Tibial artery (tissue), 4 donors: ENCODE results near the gene PRIM1.

Experiments
- DNase-seq, 2 donors: peaks; one replicate each; pipeline ENCODE4 v3.0.0-alpha.2; 2019
- H3K27ac ChIP-seq, 2 donors: fragments of 200-600 bp; sonication (generic) in 1 of 2; 1 replicate in 1 of 2; 2 replicates in 1 of 2; pipeline ENCODE4 v1.5.1; 2018 to 2019; ENCODE audit warnings: mild to moderate bottlenecking in 1 of 2
- H3K27me3 ChIP-seq, 2 donors: fragments of 200-600 bp; sonication (generic) in 1 of 2; one replicate each; pipeline versions ENCODE4 v1.5.1 to v1.6.0; 2016 to 2019
- H3K36me3 ChIP-seq, 3 donors: fragments of 200-600 bp; sonication (generic) in 2 of 3; one replicate each; pipeline ENCODE4 v1.5.1; 2016 to 2019; ENCODE audit warnings: mild to moderate bottlenecking in 2 of 3
- H3K4me1 ChIP-seq, 4 donors: fragments of 200-600 bp; sonication (generic) in 2 of 4; 1 replicate in 3 of 4; 2 replicates in 1 of 4; pipeline ENCODE4 v1.5.1; 2016 to 2019
- H3K4me3 ChIP-seq, 2 donors: fragments of 200-600 bp; sonication (generic) in 1 of 2; 1 replicate in 1 of 2; 2 replicates in 1 of 2; pipeline ENCODE4 v1.5.1; 2018 to 2019; ENCODE audit warnings: mild to moderate bottlenecking in 2 of 2
- H3K9me3 ChIP-seq, 3 donors: fragments of 200-600 bp; sonication (generic) in 1 of 3; one replicate each; pipeline ENCODE4 v1.5.1; 2016 to 2019
- intact Hi-C: fragments of 100-400 bp; cut with DNase I; formaldehyde crosslinking; loops from one replicate; pipeline ENCODE4 v1.15.0; 2023; ENCODE audit warnings: low total_unique reads
- TF ChIP-seq, protein P1 (sequence below), 2 experiments: fragments of 200-600 bp in 1 of 2; fragments of 450-650 bp in 1 of 2; IDR thresholded peaks; one replicate each; pipeline ENCODE4 v1.5.1; 2017 to 2019; ENCODE audit warnings: antibody characterized with exemption in 2 of 2, mild to moderate bottlenecking in 1 of 2, moderate library complexity in 1 of 2

Gene PRIM1

DNA sequence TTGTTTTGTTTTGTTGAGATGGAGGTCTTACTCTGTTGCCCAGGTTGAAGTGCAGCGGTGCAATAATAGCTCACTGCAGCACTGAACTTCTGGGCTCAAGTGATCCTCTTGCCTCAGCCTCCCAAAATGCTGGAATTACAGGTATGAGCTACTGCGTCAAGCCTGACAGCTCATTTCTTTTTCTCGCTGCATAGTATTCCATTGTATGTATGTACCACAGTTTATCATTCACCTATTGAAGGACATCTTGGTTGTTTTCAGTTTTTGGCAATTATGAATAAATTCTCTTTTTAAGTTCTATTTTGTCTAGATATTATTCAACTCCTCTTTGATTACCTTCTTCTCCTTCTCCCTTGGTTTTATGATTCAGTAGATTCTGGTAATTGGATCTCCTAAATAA lies 24.5 kb upstream of the PRIM1 start:
- Histone ChIP-seq H3K4me1 (peaks cover 0 to 8% (median 0%) of the 10 kb centered on the region in 4 donors), H3K27ac (no peak overlapping the region), H3K9me3 (no peaks in the 10 kb centered on the region), H3K4me3 (no peak overlapping the region), H3K27me3 (no peaks in the 10 kb centered on the region), H3K36me3 (no peaks in the 10 kb centered on the region)
- intact Hi-C loops: no loop called here
- no peak for DNase-seq
- TF ChIP-seq, protein P1, sequence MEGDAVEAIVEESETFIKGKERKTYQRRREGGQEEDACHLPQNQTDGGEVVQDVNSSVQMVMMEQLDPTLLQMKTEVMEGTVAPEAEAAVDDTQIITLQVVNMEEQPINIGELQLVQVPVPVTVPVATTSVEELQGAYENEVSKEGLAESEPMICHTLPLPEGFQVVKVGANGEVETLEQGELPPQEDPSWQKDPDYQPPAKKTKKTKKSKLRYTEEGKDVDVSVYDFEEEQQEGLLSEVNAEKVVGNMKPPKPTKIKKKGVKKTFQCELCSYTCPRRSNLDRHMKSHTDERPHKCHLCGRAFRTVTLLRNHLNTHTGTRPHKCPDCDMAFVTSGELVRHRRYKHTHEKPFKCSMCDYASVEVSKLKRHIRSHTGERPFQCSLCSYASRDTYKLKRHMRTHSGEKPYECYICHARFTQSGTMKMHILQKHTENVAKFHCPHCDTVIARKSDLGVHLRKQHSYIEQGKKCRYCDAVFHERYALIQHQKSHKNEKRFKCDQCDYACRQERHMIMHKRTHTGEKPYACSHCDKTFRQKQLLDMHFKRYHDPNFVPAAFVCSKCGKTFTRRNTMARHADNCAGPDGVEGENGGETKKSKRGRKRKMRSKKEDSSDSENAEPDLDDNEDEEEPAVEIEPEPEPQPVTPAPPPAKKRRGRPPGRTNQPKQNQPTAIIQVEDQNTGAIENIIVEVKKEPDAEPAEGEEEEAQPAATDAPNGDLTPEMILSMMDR (IDR thresholded peaks at IDR 0.05): no peak

DNA sequence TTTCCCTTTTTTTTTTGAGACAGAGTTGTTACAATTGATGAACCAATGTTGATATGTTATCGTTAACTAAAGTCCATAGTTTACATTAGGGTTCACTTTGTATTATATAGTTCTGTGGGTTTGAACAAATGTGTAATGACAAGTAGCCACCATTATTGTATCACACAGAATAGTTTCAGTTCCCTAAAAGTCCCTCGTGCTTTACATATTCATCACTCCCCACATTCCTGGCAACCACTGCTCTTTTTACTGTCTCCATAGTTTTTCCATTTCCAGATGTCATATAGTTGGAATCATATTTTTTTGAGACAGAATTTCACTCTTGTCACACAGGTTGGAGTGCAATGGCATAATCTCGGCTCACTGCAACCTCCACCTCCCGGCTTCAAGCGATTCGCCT lies 23.5 kb upstream of the PRIM1 start:
- Histone ChIP-seq H3K27me3 (no peaks in the 10 kb centered on the region), H3K4me3 (no peak overlapping the region), H3K27ac (no peak overlapping the region), H3K9me3 (no peaks in the 10 kb centered on the region), H3K36me3 (no peaks in the 10 kb centered on the region), H3K4me1 (peaks cover 0 to 8% (median 0%) of the 10 kb centered on the region in 4 donors)
- no peak for DNase-seq
- intact Hi-C loops: no loop called here
- TF ChIP-seq, protein P1 (IDR thresholded peaks at IDR 0.05): no peak

DNA sequence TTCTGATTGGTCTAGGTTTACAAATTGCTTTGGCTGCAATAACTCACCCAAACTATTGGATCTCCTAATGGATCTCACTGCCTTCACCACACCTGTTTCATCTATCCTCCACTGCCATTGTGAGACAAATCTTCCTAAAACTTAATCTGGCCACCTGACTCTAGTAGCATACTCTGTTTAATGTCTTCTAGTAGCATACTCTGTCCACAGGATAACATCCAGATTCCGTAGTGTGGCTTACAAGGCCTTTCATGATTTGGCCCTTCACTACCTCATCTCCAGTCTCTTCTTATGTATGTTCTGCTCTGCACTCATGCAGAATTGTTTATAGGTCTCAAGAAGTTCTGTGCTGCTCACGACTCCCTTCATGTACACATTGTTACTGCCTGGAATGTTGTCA lies 21.0 kb upstream of the PRIM1 start:
- no peak for DNase-seq
- no peaks in the 10 kb centered on the region for H3K27me3 ChIP-seq
- H3K36me3 ChIP-seq: no peaks in the 10 kb centered on the region
- no peak overlapping the region for H3K4me3 ChIP-seq
- intact Hi-C loops: no loop called here
- no peaks in the 10 kb centered on the region for H3K9me3 ChIP-seq
- H3K27ac ChIP-seq: no peak overlapping the region
- H3K4me1 ChIP-seq: peaks cover 0 to 8% (median 0%) of the 10 kb centered on the region in 4 donors
- TF ChIP-seq, protein P1 (IDR thresholded peaks at IDR 0.05): no peak

DNA sequence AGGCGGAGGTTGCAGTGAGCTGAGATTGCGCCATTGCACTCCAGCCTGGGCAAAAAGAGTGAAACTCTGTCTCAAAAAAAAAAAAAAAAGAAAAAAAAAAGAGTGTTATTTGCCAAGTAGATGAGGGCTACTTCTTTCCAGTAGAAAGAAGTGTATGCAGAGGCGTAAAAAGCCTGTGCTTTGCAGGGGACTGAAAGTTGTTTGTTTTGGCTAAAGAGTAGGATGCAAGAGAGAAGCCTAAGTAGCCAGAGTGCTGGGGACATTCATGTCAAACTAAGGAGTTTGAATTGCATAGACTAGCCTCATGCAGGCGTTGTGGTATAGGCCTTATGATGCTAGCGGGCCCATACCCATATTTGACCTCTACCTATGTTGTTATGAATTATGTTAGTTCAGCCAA lies 20.5 kb upstream of the PRIM1 start:
- TF ChIP-seq, protein P1 (IDR thresholded peaks at IDR 0.05): no peak
- H3K36me3 ChIP-seq: no peaks in the 10 kb centered on the region

DNA sequence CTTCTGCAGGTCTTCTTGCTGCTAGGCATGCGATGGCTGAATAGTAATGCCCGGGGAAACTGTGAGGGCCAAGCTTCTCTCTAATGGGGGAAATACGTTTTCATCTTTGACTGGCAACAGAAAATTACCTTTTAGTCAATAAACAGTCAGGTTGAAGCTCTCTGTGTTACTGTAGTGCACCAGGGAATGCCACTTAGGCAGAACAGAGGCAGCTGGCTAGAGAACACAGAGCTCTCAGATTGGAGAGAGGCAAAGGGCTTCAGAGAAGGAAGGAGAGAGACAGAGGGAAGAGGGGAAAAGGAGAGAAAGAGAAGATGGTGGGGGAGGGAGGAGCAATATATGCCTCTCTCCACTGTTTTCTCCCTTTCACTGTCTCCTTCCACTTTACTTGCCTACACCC lies 17.7 kb upstream of the PRIM1 start:
- no peaks in the 10 kb centered on the region for H3K9me3 ChIP-seq
- TF ChIP-seq, protein P1 (IDR thresholded peaks at IDR 0.05): no peak
- DNase-seq: no peak
- no peak overlapping the region for H3K27ac ChIP-seq
- H3K4me1 ChIP-seq: no peaks in the 10 kb centered on the region
- no peaks in the 10 kb centered on the region for H3K36me3 ChIP-seq
- H3K4me3 ChIP-seq: no peak overlapping the region
- no peaks in the 10 kb centered on the region for H3K27me3 ChIP-seq
- intact Hi-C loops: no loop called here

More for the DNA sequence above, 20.5 kb upstream of the PRIM1 start:
- no peaks in the 10 kb centered on the region for H3K27me3 ChIP-seq
- peaks cover 0 to 8% (median 0%) of the 10 kb centered on the region in 4 donors for H3K4me1 ChIP-seq
- H3K27ac ChIP-seq: no peak overlapping the region
- intact Hi-C loops: no loop called here
- H3K9me3 ChIP-seq: no peaks in the 10 kb centered on the region
- no peak overlapping the region for H3K4me3 ChIP-seq
- DNase-seq: no peak

DNA sequence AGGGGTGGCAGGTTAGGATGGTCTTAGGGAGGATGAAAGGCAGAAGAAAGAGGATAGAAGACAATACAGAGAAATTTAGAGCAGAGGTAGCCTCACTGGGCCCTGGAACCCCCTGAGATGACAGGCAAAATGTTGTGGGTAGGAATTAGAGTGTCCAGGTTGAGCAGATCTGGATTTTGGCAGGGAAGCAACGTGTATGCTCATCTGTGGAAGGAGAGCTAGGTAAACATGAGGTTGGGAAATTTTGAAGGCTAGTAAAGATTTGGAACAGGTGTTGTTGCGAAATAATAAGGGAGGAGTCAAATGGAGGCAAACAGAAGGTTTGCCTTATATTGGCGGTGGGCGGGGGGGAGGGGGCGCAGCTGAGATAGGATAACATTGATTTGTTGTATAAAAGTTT lies 16.3 kb upstream of the PRIM1 start:
- intact Hi-C loops: no loop called here
- no peak for DNase-seq
- Histone ChIP-seq H3K4me3 (no peak overlapping the region), H3K9me3 (no peaks in the 10 kb centered on the region), H3K36me3 (no peaks in the 10 kb centered on the region), H3K27me3 (no peaks in the 10 kb centered on the region), H3K4me1 (no peaks in the 10 kb centered on the region), H3K27ac (no peak overlapping the region)
- TF ChIP-seq, protein P1 (IDR thresholded peaks at IDR 0.05): no peak
